OCI-LY7 (cell line): Measurements from ENCODE around the gene CDH23. TPM values are rescaled to one million over a fixed set of nuclear protein-coding genes. Genes with fewer than 3 reads are reported as not detected.

ENCODE experiments used
- BruUV-seq: library from RNA; stranded (reverse); fragments of 400-500 nt; replicated peaks from 2 replicates; lab custom pipeline; 2021; lab: Mats Ljungman, UMichigan
- CTCF ChIA-PET: fragments of 300-600 bp; sonication (Branson Sonifier 250); formaldehyde crosslinking; loops from one replicate; lab custom pipeline; 2022; ENCODE audit warnings: antibody characterized with exemption; ENCODE audit not compliant: unreplicated experiment; lab: Charles Lee
- POLR2A ChIA-PET: fragments of 300-600 bp; sonication (Branson Sonifier 250); formaldehyde crosslinking; loops from one replicate; lab custom pipeline; 2022; ENCODE audit warnings: antibody characterized with exemption; lab: Charles Lee
- DNase-seq: peaks from one replicate; pipeline ENCODE4 v3.0.0-alpha.2; 2015; ENCODE audit warnings: low spot score
- H2AFZ ChIP-seq: fragments of 200-600 bp; sonication (generic), shearing (Covaris generic); 2 replicates; pipeline ENCODE4 v1.6.1; 2014; ENCODE audit warnings: mild to moderate bottlenecking, antibody characterized with exemption, low read length, moderate library complexity
- H3K27ac ChIP-seq: fragments of 200-600 bp; sonication (generic); 2 replicates; pipeline ENCODE4 v1.5.1; 2014; ENCODE audit warnings: mixed run types, low read depth, mild to moderate bottlenecking, moderate library complexity, low read length, inconsistent platforms; ENCODE audit not compliant: poor library complexity, severe bottlenecking
- H3K36me3 ChIP-seq: fragments of 200-600 bp; sonication (generic); 2 replicates; pipeline ENCODE4 v1.6.1; 2014; ENCODE audit warnings: mild to moderate bottlenecking, antibody characterized with exemption, low read length, moderate library complexity, mixed read lengths; ENCODE audit not compliant: insufficient read depth
- H3K4me1 ChIP-seq: fragments of 200-600 bp; sonication (generic); 2 replicates; pipeline ENCODE4 v1.5.1; 2014; ENCODE audit warnings: mild to moderate bottlenecking, low read length; ENCODE audit not compliant: insufficient read depth, poor library complexity, severe bottlenecking
- H3K4me2 ChIP-seq: fragments of 200-600 bp; sonication (generic); 2 replicates; pipeline ENCODE4 v1.6.1; 2014; ENCODE audit warnings: mild to moderate bottlenecking, low read length
- H3K4me3 ChIP-seq: fragments of 200-600 bp; sonication (generic); 2 replicates; pipeline ENCODE4 v1.5.1; 2014; ENCODE audit warnings: mild to moderate bottlenecking, low read depth, low read length; ENCODE audit not compliant: poor library complexity, severe bottlenecking
- H3K79me2 ChIP-seq: fragments of 200-600 bp; sonication (generic); 2 replicates; pipeline ENCODE4 v1.6.1; 2016; ENCODE audit warnings: low read depth, mild to moderate bottlenecking, low read length, moderate library complexity, mixed read lengths; ENCODE audit not compliant: insufficient read depth
- H3K9me2 ChIP-seq: fragments of 200-600 bp; sonication (generic); 2 replicates; pipeline ENCODE4 v1.6.1; 2016; ENCODE audit warnings: mild to moderate bottlenecking, low read length, mixed read lengths; ENCODE audit not compliant: insufficient read depth
- H3K9me3 ChIP-seq: fragments of 200-600 bp; sonication (generic); 2 replicates; pipeline ENCODE4 v1.6.1; 2014; ENCODE audit warnings: mild to moderate bottlenecking, mixed run types, low read length, mixed read lengths
- H4K20me1 ChIP-seq: fragments of 200-600 bp; sonication (generic); 2 replicates; pipeline ENCODE4 v1.6.1; 2014; ENCODE audit warnings: mild to moderate bottlenecking, antibody characterized with exemption, low read length, moderate library complexity, mixed read lengths; ENCODE audit not compliant: insufficient read depth
- EZH2phosphoT487 ChIP-seq: fragments of 200-600 bp; sonication (generic); IDR thresholded peaks from 2 replicates; pipeline ENCODE4 v1.6.1; 2018; ENCODE audit warnings: low read depth, borderline replicate concordance, mild to moderate bottlenecking, mixed run types, antibody characterized with exemption, low read length, moderate library complexity, mixed read lengths
- intact Hi-C: fragments of 100-400 bp; cut with micrococcal nuclease; formaldehyde crosslinking; loops from one replicate; pipeline ENCODE4 v1.10.0; 2022; ENCODE audit not compliant: unreplicated experiment
- total RNA-seq, 2 experiments: library from RNA; depleted of rRNA in 1 of 2; stranded (reverse); fragments of >200 nt in 1 of 2; shearing (Covaris generic) in 1 of 2; gene quantifications; 2 replicates each; pipeline ENCODE4 v1.2.3, GENCODE V29; 2014 to 2022
- TF ChIP-seq, protein P1 (sequence below): fragments of 200-600 bp; sonication (generic); conservative IDR thresholded peaks from 2 replicates; pipeline ENCODE4 v1.5.1; 2014; ENCODE audit warnings: mild to moderate bottlenecking, antibody characterized with exemption, low read length, moderate library complexity, mixed read lengths

CDH23 gene
- total RNA-seq, 2 experiments from 2014 or later = 0.92 to 9.9 TPM

- ChIA-PET CTCF (interaction anchor here (0.5 kb wide), 1 partner anchor 71 kb away, joined by 3 read pairs; no protein-coding TSS in a partner anchor), POLR2A (interaction anchor here (1.3 kb wide), 1 partner anchor 37 kb away, joined by 3 read pairs; no protein-coding TSS in a partner anchor)
- Histone ChIP-seq H3K36me3 (no peaks in the 10 kb centered on the region), H3K4me1 (peaks cover 25% of the 10 kb centered on the region), H3K79me2 (no peaks in the 10 kb centered on the region), H3K27ac (no peak overlapping the region), H3K4me2 (no peak overlapping the region), H2AFZ (no peak overlapping the region), H3K4me3 (no peak overlapping the region), H4K20me1 (no peaks in the 10 kb centered on the region), H3K9me3 (no peaks in the 10 kb centered on the region), H3K9me2 (no peaks in the 10 kb centered on the region)
- no TSS peak for BruUV-seq
- TF ChIP-seq EZH2phosphoT487 = no peak
- TF ChIP-seq, protein P1, sequence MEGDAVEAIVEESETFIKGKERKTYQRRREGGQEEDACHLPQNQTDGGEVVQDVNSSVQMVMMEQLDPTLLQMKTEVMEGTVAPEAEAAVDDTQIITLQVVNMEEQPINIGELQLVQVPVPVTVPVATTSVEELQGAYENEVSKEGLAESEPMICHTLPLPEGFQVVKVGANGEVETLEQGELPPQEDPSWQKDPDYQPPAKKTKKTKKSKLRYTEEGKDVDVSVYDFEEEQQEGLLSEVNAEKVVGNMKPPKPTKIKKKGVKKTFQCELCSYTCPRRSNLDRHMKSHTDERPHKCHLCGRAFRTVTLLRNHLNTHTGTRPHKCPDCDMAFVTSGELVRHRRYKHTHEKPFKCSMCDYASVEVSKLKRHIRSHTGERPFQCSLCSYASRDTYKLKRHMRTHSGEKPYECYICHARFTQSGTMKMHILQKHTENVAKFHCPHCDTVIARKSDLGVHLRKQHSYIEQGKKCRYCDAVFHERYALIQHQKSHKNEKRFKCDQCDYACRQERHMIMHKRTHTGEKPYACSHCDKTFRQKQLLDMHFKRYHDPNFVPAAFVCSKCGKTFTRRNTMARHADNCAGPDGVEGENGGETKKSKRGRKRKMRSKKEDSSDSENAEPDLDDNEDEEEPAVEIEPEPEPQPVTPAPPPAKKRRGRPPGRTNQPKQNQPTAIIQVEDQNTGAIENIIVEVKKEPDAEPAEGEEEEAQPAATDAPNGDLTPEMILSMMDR = no peak
- DNase-seq = no peak
- intact Hi-C loops = no loop called here
These were observed 261.1 kb downstream of the CDH23 start for GRCh38 chr10:71657604-71658466.

- intact Hi-C loops = no loop called here
- POLR2A ChIA-PET = interaction anchor here (0.6 to 1.3 kb wide), 4 partner anchors 10 to 128 kb away, joined by 3 read pairs; no protein-coding TSS in a partner anchor
- no peaks in the 10 kb centered on the region for H3K36me3 ChIP-seq
- H3K9me3 ChIP-seq = no peaks in the 10 kb centered on the region
- DNase-seq = no peak
- H3K4me3 ChIP-seq = no peak overlapping the region
- no TSS peak for BruUV-seq
- H3K4me1 ChIP-seq = peaks cover 23% of the 10 kb centered on the region
- H3K79me2 ChIP-seq = no peaks in the 10 kb centered on the region
- H3K9me2 ChIP-seq = no peaks in the 10 kb centered on the region
- H3K4me2 ChIP-seq = no peak overlapping the region
- no peaks in the 10 kb centered on the region for H4K20me1 ChIP-seq
- CTCF ChIA-PET = interaction anchor here (0.5 kb wide), 1 partner anchor 70 kb away, joined by 3 read pairs; no protein-coding TSS in a partner anchor
- no peak overlapping the region for H2AFZ ChIP-seq
- TF ChIP-seq, protein P1 = no peak
- TF ChIP-seq EZH2phosphoT487 = no peak
- H3K27ac ChIP-seq = no peak overlapping the region
These were observed 261.7 kb downstream of the CDH23 start for GRCh38 chr10:71658467-71658745.
